Prostate gland (tissue), 2 donors: Measurements from ENCODE around the gene GUCY1A2. TPM values are rescaled to one million over a fixed set of nuclear protein-coding genes. Genes with fewer than 3 reads are reported as not detected.

ENCODE experiments used
- DNase-seq: peaks from one replicate; pipeline ENCODE4 v3.0.0-alpha.2; 2019; ENCODE audit warnings: low spot score
- H3K27ac ChIP-seq, 2 donors: fragments of 200-600 bp; sonication (generic); 2 replicates each; pipeline ENCODE4 v1.5.1; 2017 to 2019
- H3K27me3 ChIP-seq: fragments of 200-600 bp; sonication (generic); replicated peaks from 2 replicates; pipeline ENCODE4 v1.5.1; 2019; ENCODE audit not compliant: insufficient read depth
- H3K36me3 ChIP-seq, 2 donors: fragments of 200-600 bp; sonication (generic); 1 replicate in 1 of 2; 2 replicates in 1 of 2; pipeline versions ENCODE4 v1.5.1 to v1.8.1; 2017 to 2019
- H3K4me1 ChIP-seq: fragments of 200-600 bp; sonication (generic); replicated peaks from 2 replicates; pipeline ENCODE4 v1.5.1; 2019
- H3K4me3 ChIP-seq, 2 donors: fragments of 200-600 bp; sonication (generic); 2 replicates each; pipeline ENCODE4 v1.5.1; 2017 to 2019
- H3K9me3 ChIP-seq: fragments of 200-600 bp; sonication (generic); 2 replicates; pipeline ENCODE4 v1.5.1; 2017
- POLR2A ChIP-seq: fragments of 450-650 bp; IDR thresholded peaks from one replicate; pipeline ENCODE4 v1.6.1; 2016; ENCODE audit warnings: antibody characterized with exemption, mild to moderate bottlenecking
- POLR2AphosphoS5 ChIP-seq: sonication (generic); formaldehyde crosslinking; IDR thresholded peaks from one replicate; pipeline ENCODE4 v1.6.1; 2017; ENCODE audit warnings: antibody characterized with exemption
- WGBS: methylation state at CpG from one replicate; pipeline ENCODE4 v1.1.5; 2018; 5-methylcytosine and 5-hydroxymethylcytosine counted together
- intact Hi-C: fragments of 100-400 bp; cut with DNase I; formaldehyde crosslinking; loops from one replicate; pipeline ENCODE4 v1.14.2; 2022
- total RNA-seq, 2 donors: library from RNA; depleted of rRNA; stranded (reverse); fragments of >200 nt; gene quantifications; one replicate each; pipeline ENCODE4 v1.1.0, GENCODE V29; 2016
- TF ChIP-seq, protein P1 (sequence below), 4 experiments: fragments of 200-600 bp in 2 of 4; fragments of 450-650 bp in 2 of 4; sonication (generic) in 2 of 4; IDR thresholded peaks; 1 replicate in 3 of 4; 2 replicates in 1 of 4; pipeline ENCODE4 v1.5.1; 2016 to 2019; ENCODE audit warnings: antibody characterized with exemption in 4 of 4, mild to moderate bottlenecking in 2 of 4, moderate library complexity in 2 of 4

Gene GUCY1A2
- total RNA-seq, 2 donors from 2014 or later: 1.2 to 15.3 TPM

- H3K4me1 ChIP-seq: no peaks in the 10 kb centered on the region
- no peaks in the 10 kb centered on the region for H3K36me3 ChIP-seq
- intact Hi-C loops: no loop called here
- DNase-seq: no peak
- 82% methylated on average over 4 of the region's 4 CpGs for WGBS
- no peak overlapping the region for H3K4me3 ChIP-seq
- H3K27ac ChIP-seq: no peak overlapping the region
- TF ChIP-seq, protein P1, sequence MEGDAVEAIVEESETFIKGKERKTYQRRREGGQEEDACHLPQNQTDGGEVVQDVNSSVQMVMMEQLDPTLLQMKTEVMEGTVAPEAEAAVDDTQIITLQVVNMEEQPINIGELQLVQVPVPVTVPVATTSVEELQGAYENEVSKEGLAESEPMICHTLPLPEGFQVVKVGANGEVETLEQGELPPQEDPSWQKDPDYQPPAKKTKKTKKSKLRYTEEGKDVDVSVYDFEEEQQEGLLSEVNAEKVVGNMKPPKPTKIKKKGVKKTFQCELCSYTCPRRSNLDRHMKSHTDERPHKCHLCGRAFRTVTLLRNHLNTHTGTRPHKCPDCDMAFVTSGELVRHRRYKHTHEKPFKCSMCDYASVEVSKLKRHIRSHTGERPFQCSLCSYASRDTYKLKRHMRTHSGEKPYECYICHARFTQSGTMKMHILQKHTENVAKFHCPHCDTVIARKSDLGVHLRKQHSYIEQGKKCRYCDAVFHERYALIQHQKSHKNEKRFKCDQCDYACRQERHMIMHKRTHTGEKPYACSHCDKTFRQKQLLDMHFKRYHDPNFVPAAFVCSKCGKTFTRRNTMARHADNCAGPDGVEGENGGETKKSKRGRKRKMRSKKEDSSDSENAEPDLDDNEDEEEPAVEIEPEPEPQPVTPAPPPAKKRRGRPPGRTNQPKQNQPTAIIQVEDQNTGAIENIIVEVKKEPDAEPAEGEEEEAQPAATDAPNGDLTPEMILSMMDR (IDR thresholded peaks at IDR 0.05): no peak
- no peak for TF ChIP-seq POLR2A
- TF ChIP-seq POLR2AphosphoS5: no peak
- H3K9me3 ChIP-seq: no peaks in the 10 kb centered on the region
- H3K27me3 ChIP-seq: no peaks in the 10 kb centered on the region
Observed at GRCh38 chr11:106998916-106999188, 19.4 kb downstream of the GUCY1A2 start.

GRCh38 chr11:106998116-106998915, 20.0 kb downstream of the GUCY1A2 start:
- Histone ChIP-seq H3K27me3 (no peaks in the 10 kb centered on the region), H3K9me3 (no peaks in the 10 kb centered on the region), H3K36me3 (no peaks in the 10 kb centered on the region), H3K4me1 (no peaks in the 10 kb centered on the region), H3K4me3 (no peak overlapping the region), H3K27ac (no peak overlapping the region)
- TF ChIP-seq POLR2A (no peak), POLR2AphosphoS5 (no peak)
- TF ChIP-seq, protein P1 (IDR thresholded peaks at IDR 0.05): no peak
- intact Hi-C loops: no loop called here
- no peak for DNase-seq
- WGBS: 82% methylated on average over 4 of the region's 4 CpGs

DNA sequence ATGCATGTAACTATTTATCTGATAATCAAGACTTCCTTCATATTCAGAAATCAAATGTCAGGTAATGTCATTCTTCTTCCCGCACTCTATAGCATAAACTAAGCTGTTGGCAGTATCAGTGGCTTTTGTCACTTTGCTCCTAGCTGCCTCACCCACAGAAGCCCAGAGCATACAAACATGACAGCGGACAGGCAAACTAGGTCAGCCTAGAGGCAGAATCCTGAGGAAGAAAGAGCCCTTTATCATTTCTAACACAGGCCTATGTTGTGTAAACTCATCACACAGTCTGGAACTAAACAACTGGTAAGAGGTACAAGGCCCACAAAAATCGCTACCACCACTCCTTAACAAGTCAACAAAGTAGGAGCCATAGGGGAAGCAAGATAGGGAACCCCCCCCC, 21.0 kb downstream of the GUCY1A2 start:
- H3K9me3 ChIP-seq: no peaks in the 10 kb centered on the region
- intact Hi-C loops: no loop called here
- no peak for DNase-seq
- H3K27ac ChIP-seq: no peak overlapping the region
- 88% methylated on average over 3 of the region's 3 CpGs for WGBS
- TF ChIP-seq, protein P1 (IDR thresholded peaks at IDR 0.05): no peak
- no peak for TF ChIP-seq POLR2AphosphoS5
- no peak for TF ChIP-seq POLR2A
- H3K4me1 ChIP-seq: no peaks in the 10 kb centered on the region
- H3K36me3 ChIP-seq: no peaks in the 10 kb centered on the region
- H3K4me3 ChIP-seq: no peak overlapping the region
- no peaks in the 10 kb centered on the region for H3K27me3 ChIP-seq

DNA sequence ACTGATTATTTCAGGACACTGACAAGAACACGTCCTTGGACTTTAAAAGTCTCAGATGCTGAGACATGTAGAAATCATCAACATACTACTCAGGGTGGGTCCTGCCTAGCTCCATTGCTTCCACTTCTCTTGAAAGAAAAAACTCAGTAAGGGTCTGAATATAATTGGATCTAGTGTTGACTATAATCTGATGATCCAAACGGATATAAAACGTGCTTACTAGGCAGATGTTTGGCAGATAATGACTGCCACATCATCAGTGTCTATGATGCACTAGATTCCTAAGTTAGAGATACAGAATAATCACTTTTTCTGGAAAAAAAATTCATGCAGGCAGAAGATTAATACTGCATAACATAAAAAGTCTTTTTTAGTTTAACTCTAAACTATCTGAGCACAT, 21.6 kb downstream of the GUCY1A2 start:
- no peaks in the 10 kb centered on the region for H3K9me3 ChIP-seq
- 70% methylated on average over 3 of the region's 3 CpGs for WGBS
- H3K36me3 ChIP-seq: no peaks in the 10 kb centered on the region
- no peaks in the 10 kb centered on the region for H3K27me3 ChIP-seq
- intact Hi-C loops: no loop called here
- H3K4me1 ChIP-seq: no peaks in the 10 kb centered on the region
- DNase-seq: no peak
- H3K27ac ChIP-seq: no peak overlapping the region
- TF ChIP-seq POLR2AphosphoS5: no peak
- TF ChIP-seq, protein P1 (IDR thresholded peaks at IDR 0.05): no peak
- no peak for TF ChIP-seq POLR2A
- H3K4me3 ChIP-seq: no peak overlapping the region

DNA sequence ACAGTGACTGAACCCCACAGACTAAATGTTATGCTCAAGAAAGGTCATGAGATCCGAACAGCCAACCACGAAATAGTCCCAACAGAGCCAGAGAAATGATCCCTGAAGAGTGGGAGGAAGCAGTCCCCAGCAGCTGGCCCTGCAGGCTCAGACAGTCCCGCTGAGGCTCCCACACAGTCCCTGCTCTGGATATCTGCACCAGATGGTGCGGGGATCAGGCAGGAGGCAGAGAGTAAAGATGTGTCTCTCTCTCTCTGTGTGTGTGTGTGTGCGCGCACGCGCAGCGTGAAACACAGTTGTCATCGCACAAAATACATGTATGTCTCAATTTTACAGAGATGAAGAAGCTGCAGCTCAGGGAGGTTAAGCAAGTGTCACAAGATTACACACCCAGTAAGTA, 27.9 kb downstream of the GUCY1A2 start:
- no peak overlapping the region for H3K27ac ChIP-seq
- TF ChIP-seq, protein P1 (IDR thresholded peaks at IDR 0.05): no peak
- 91% methylated on average over 10 of the region's 10 CpGs for whole genome bisulfite sequencing

More for the DNA sequence above, 27.9 kb downstream of the GUCY1A2 start:
- no peaks in the 10 kb centered on the region for H3K36me3 ChIP-seq
- H3K4me1 ChIP-seq: no peaks in the 10 kb centered on the region
- H3K27me3 ChIP-seq: no peaks in the 10 kb centered on the region
- no peaks in the 10 kb centered on the region for H3K9me3 ChIP-seq
- intact Hi-C loops: no loop called here
- no peak for DNase-seq
- H3K4me3 ChIP-seq: no peak overlapping the region
